Endothelial cell of umbilical vein (primary cell): ENCODE measurements around the gene SMAD3. TPM values are rescaled to one million over a fixed set of nuclear protein-coding genes. Genes with fewer than 3 reads are reported as not detected.

Experiments used
- BruUV-seq: library from RNA; stranded (reverse); fragments of 400-500 nt; replicated peaks from 2 replicates; lab custom pipeline; 2021; lab: Mats Ljungman, UMichigan
- CTCF ChIA-PET: fragments of 300-600, 350-600 bp; sonication (Branson Sonifier 250); formaldehyde crosslinking; loops from one replicate; lab custom pipeline; 2021; ENCODE audit warnings: antibody characterized with exemption, inconsistent platforms; lab: Charles Lee
- POLR2A ChIA-PET: fragments of 300-600, 350-600 bp; sonication (Branson Sonifier 250); formaldehyde crosslinking; loops from one replicate; lab custom pipeline; 2021; ENCODE audit warnings: antibody characterized with exemption, inconsistent platforms; lab: Charles Lee
- DNase-seq: peaks from one replicate; pipeline ENCODE4 v3.0.0-alpha.2; 2011; ENCODE audit warnings: low read depth, low spot score
- FAIRE-seq: peaks from 2 replicates; lab custom pipeline; 2011; peaks lifted over from hg19 to GRCh38; lab: Jason Lieb, UNC
- H2AFZ ChIP-seq: 2 replicates; pipeline ENCODE4 v1.6.0; 2012; ENCODE audit warnings: low read depth, low read length, control low read depth, inconsistent platforms
- H3K27ac ChIP-seq: 2 replicates; pipeline ENCODE4 v1.5.1; 2011; ENCODE audit warnings: low read depth, mild to moderate bottlenecking, control low read depth, low read length, moderate library complexity; ENCODE audit not compliant: insufficient read depth
- H3K27me3 ChIP-seq, 2 experiments: 2 replicates each; pipeline versions ENCODE4 v1.6.0 to v1.6.1; 2011; ENCODE audit warnings: low read length in 2 of 2, mixed read lengths in 1 of 2; ENCODE audit not compliant: control insufficient read depth in 2 of 2, insufficient read depth in 2 of 2
- H3K36me3 ChIP-seq, 2 experiments: 2 replicates in 1 of 2; 3 replicates in 1 of 2; pipeline ENCODE4 v1.5.1; 2011; ENCODE audit warnings: low read length in 2 of 2, mild to moderate bottlenecking in 1 of 2, moderate library complexity in 1 of 2; ENCODE audit not compliant: control insufficient read depth in 2 of 2, insufficient read depth in 2 of 2; ENCODE audit errors: extremely low read depth in 1 of 2
- H3K4me1 ChIP-seq: 3 replicates; pipeline ENCODE4 v1.5.1; 2011; ENCODE audit warnings: mild to moderate bottlenecking, low read length; ENCODE audit not compliant: control insufficient read depth, insufficient read depth; ENCODE audit errors: extremely low read depth
- H3K4me2 ChIP-seq: 2 replicates; pipeline ENCODE4 v1.6.1; 2011; ENCODE audit warnings: low read length, control low read depth, mixed read lengths; ENCODE audit not compliant: insufficient read depth
- H3K4me3 ChIP-seq, 3 experiments: fragments of 200-600 bp in 1 of 3; sonication (generic), shearing (Covaris generic) in 1 of 3; replicated peaks in 1 of 3; 2 replicates each; pipeline ENCODE4 v1.5.1; 2011 to 2016; ENCODE audit warnings: control low read depth in 3 of 3, low read length in 3 of 3, mild to moderate bottlenecking in 2 of 3, inconsistent platforms in 1 of 3, low read depth in 1 of 3, moderate library complexity in 1 of 3; ENCODE audit not compliant: insufficient read depth in 1 of 3
- H3K79me2 ChIP-seq: 2 replicates; pipeline ENCODE4 v1.6.0; 2012; ENCODE audit warnings: low read length, inconsistent platforms; ENCODE audit not compliant: control insufficient read depth, insufficient read depth
- H3K9ac ChIP-seq: replicated peaks from 2 replicates; pipeline ENCODE3; 2011; ENCODE audit warnings: low read length, control low read depth; ENCODE audit not compliant: insufficient read depth; ENCODE audit errors: extremely low read depth
- H3K9me1 ChIP-seq: replicated peaks from 3 replicates; pipeline ENCODE4 v1.6.0; 2011; ENCODE audit warnings: mild to moderate bottlenecking, low read length; ENCODE audit not compliant: control insufficient read depth, insufficient read depth; ENCODE audit errors: extremely low read depth
- H3K9me3 ChIP-seq: replicated peaks from 2 replicates; pipeline ENCODE4 v1.5.1; 2012; ENCODE audit warnings: low read length, inconsistent platforms; ENCODE audit not compliant: control insufficient read depth, insufficient read depth
- H4K20me1 ChIP-seq: replicated peaks from 2 replicates; pipeline ENCODE3; 2011; ENCODE audit warnings: mild to moderate bottlenecking, low read length; ENCODE audit not compliant: control insufficient read depth, insufficient read depth; ENCODE audit errors: extremely low read depth
- FOS ChIP-seq: IDR thresholded peaks from 2 replicates; pipeline ENCODE4 v1.6.1; 2011; ENCODE audit warnings: mild to moderate bottlenecking, low read length, moderate library complexity, borderline replicate concordance; ENCODE audit not compliant: insufficient read depth
- GATA2 ChIP-seq: IDR thresholded peaks from 2 replicates; pipeline ENCODE4 v1.7.0; 2011; ENCODE audit warnings: low read depth, mild to moderate bottlenecking, moderate library complexity, mixed read lengths, low read length; ENCODE audit not compliant: insufficient read length, insufficient read depth
- JUN ChIP-seq: IDR thresholded peaks from 2 replicates; pipeline ENCODE4 v1.6.1; 2011; ENCODE audit warnings: borderline replicate concordance, low read depth; ENCODE audit not compliant: insufficient read length, insufficient read depth
- POLR2A ChIP-seq: IDR thresholded peaks from 2 replicates; pipeline ENCODE4 v1.6.1; 2012; ENCODE audit warnings: low read depth, mild to moderate bottlenecking, control low read depth, low read length
- POLR2AphosphoS5 ChIP-seq: IDR thresholded peaks from 2 replicates; pipeline ENCODE4 v1.6.1; 2012; ENCODE audit warnings: low read depth, mild to moderate bottlenecking, control low read depth, low read length, moderate library complexity; ENCODE audit not compliant: insufficient read depth
- dilution Hi-C: fragments of 300-500 bp; cut with MboI; formaldehyde crosslinking; loops from one replicate; pipeline ENCODE4 v1.15.0; 2019; ENCODE audit warnings: low sequenced_read_pairs; ENCODE audit not compliant: extremely low pct_ligation_motif_present
- intact Hi-C: fragments of 100-400 bp; cut with micrococcal nuclease; formaldehyde crosslinking; loops from one replicate; pipeline ENCODE4 v1.10.0; 2022
- polyA plus RNA-seq, 4 experiments: library from polyadenylated mRNA; depleted of rRNA in 3 of 4; stranded (reverse) in 3 of 4; unstranded in 1 of 4; fragments of >200 nt; gene quantifications; 2 replicates each; pipeline versions ENCODE4 v1.2.1 to v1.2.3, GENCODE V29; 2011 to 2012; ENCODE audit warnings: missing spikeins in 1 of 4
- total RNA-seq: library from RNA; stranded (reverse); gene quantifications from 2 replicates; pipeline ENCODE4 v1.2.3, GENCODE V29; 2021
- TF ChIP-seq, protein P1 (sequence below): IDR thresholded peaks from 2 replicates; pipeline ENCODE4 v1.6.1; 2011; ENCODE audit not compliant: insufficient read depth, insufficient read length
- TF ChIP-seq, protein P2 (sequence below), 2 donors: IDR thresholded peaks; 1 replicate in 1 of 2; 2 replicates in 1 of 2; pipeline ENCODE4 v1.5.1; 2011; ENCODE audit warnings: low read length in 2 of 2, mild to moderate bottlenecking in 2 of 2, moderate library complexity in 2 of 2, control low read depth in 1 of 2, inconsistent platforms in 1 of 2, low read depth in 1 of 2; ENCODE audit not compliant: insufficient read depth in 1 of 2; ENCODE audit errors: extremely low read depth in 1 of 2

SMAD3 gene
- total and polyA plus RNA-seq, 2 donors (not counting 3 experiments of a cell fraction or from before 2014, with no cell fraction given), result 56.4 to 88.2 TPM

DNA sequence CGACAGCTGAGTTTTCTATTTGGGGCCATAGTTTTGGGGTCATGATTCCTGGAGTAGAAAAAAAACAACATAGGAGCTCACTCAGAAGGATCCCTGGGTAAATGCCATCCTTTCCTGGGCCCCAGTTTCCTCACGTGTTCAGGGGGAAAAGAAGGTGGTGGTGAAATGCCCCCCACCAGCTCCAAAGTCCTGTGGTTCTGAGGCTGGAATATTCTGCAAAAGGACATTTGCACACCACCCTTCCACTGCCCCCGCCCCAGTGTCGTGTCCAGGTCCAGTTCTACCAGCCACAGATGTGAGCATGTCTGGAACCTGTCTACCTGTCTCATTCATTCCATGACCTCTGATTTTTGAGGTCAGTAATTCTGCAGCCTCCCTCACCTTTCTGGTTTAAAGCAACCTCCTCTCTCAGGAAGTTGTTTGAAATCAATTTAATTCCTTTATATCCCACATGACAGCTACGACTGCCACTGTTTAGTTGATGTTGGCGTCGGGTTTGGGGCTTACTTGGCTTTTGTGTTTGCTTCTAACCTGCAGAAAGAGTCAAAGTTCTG, 82.1 kb downstream of the SMAD3 start:
- H3K27me3 ChIP-seq, result no peaks in the 10 kb centered on the region
- intact Hi-C loops, result loop anchor here (1.0 to 5.0 kb wide), 4 partner anchors 8 to 135 kb away; no protein-coding TSS in a partner anchor
- H3K79me2 ChIP-seq, result peaks cover 85% of the 10 kb centered on the region
- H3K9me1 ChIP-seq, result no peaks in the 10 kb centered on the region
- no peaks in the 10 kb centered on the region for H4K20me1 ChIP-seq
- DNase-seq (no peak), FAIRE-seq (no peak)
- peak overlapping the region; percentile 92 for H3K9ac ChIP-seq
- H3K4me2 ChIP-seq, result peak overlapping the region; percentile 26
- peaks cover 76% of the 10 kb centered on the region for H3K4me1 ChIP-seq
- H2AFZ ChIP-seq, result no peak overlapping the region
- peak overlapping the region; percentile 100 for H3K27ac ChIP-seq
- ChIA-PET CTCF (interaction anchor here (1.2 to 2.1 kb wide), 3 partner anchors 41 to 201 kb away, joined by 3 to 8 read pairs (median 4); no protein-coding TSS in a partner anchor), POLR2A (no interaction called here)
- TF ChIP-seq FOS (no peak), GATA2 (no peak), JUN (no peak), POLR2A (no peak), POLR2AphosphoS5 (no peak)
- TF ChIP-seq, protein P1, sequence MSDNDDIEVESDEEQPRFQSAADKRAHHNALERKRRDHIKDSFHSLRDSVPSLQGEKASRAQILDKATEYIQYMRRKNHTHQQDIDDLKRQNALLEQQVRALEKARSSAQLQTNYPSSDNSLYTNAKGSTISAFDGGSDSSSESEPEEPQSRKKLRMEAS, result no peak
- TF ChIP-seq, protein P2, sequence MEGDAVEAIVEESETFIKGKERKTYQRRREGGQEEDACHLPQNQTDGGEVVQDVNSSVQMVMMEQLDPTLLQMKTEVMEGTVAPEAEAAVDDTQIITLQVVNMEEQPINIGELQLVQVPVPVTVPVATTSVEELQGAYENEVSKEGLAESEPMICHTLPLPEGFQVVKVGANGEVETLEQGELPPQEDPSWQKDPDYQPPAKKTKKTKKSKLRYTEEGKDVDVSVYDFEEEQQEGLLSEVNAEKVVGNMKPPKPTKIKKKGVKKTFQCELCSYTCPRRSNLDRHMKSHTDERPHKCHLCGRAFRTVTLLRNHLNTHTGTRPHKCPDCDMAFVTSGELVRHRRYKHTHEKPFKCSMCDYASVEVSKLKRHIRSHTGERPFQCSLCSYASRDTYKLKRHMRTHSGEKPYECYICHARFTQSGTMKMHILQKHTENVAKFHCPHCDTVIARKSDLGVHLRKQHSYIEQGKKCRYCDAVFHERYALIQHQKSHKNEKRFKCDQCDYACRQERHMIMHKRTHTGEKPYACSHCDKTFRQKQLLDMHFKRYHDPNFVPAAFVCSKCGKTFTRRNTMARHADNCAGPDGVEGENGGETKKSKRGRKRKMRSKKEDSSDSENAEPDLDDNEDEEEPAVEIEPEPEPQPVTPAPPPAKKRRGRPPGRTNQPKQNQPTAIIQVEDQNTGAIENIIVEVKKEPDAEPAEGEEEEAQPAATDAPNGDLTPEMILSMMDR (IDR thresholded peaks at IDR 0.05; ENCODE audit: extremely low read depth in 1 of 2, insufficient read depth in 1 of 2, low read depth in 1 of 2, low read length in 2 of 2), result no peak
- H3K36me3 ChIP-seq, result no peaks in the 10 kb centered on the region
- BruUV-seq, result TSS peak; percentile 86
- dilution Hi-C loops, result no loop called here
- H3K9me3 ChIP-seq, result no peaks in the 10 kb centered on the region
- H3K4me3 ChIP-seq, result no peak overlapping the region
